Activated T-cell treated with anti-CD3 and anti-CD28 coated beads, Interleukin-2, amount 50 U/mL, for 72 hours (primary cell): Measurements from ENCODE around the gene ST7. TPM values are rescaled to one million over a fixed set of nuclear protein-coding genes. Genes with fewer than 3 reads are reported as not detected.
"Not testable (repeated sequence)": the region's sequence is repeated elsewhere in the genome, so short reads cannot be mapped to it uniquely, and the experiment has no call there.

Source experiments
- ATAC-seq, 2 donors: fragments of 150-1000 bp; cut with Tn5 transposase; replicated peaks in 1 of 2; 2 replicates each; pipeline ENCODE4 v1.10.0; 2021; ENCODE audit warnings: moderate library complexity in 2 of 2, mild to moderate bottlenecking in 1 of 2
- DNase-seq, 2 donors: peaks; one replicate each; pipeline ENCODE4 v3.0.0; 2021 to 2022; ENCODE audit warnings: mixed read lengths in 1 of 2
- H3K27ac Mint-ChIP-seq: one replicate; pipeline ENCODE4 v1.8.0; 2022; ENCODE audit warnings: mild to moderate bottlenecking, moderate library complexity, mixed read lengths
- H3K27me3 Mint-ChIP-seq: one replicate; pipeline ENCODE4 v1.8.0; 2022; ENCODE audit warnings: low read depth, mixed read lengths
- H3K36me3 Mint-ChIP-seq, 2 donors: one replicate each; pipeline ENCODE4 v1.8.0; 2022; ENCODE audit warnings: mixed read lengths in 2 of 2, mild to moderate bottlenecking in 1 of 2; ENCODE audit not compliant: insufficient read depth in 2 of 2
- H3K4me1 Mint-ChIP-seq: one replicate; pipeline ENCODE4 v1.8.0; 2022; ENCODE audit warnings: low read depth, mixed read lengths
- H3K4me3 Mint-ChIP-seq, 2 donors: one replicate each; pipeline ENCODE4 v1.8.0; 2022; ENCODE audit warnings: mild to moderate bottlenecking in 2 of 2, mixed read lengths in 2 of 2, moderate library complexity in 2 of 2
- H3K9me3 Mint-ChIP-seq, 2 donors: one replicate each; pipeline ENCODE4 v1.8.0; 2022; ENCODE audit warnings: mixed read lengths in 2 of 2
- total RNA-seq, 2 donors: library from RNA; stranded (reverse); gene quantifications; one replicate each; pipeline ENCODE4 v1.2.3, GENCODE V29; 2022

The ST7 gene
- total RNA-seq, 2 donors from 2014 or later: 6.2 to 7.2 TPM

- H3K27ac Mint-ChIP-seq: no peak overlapping the region
- H3K4me3 Mint-ChIP-seq: no peak overlapping the region
- DNase-seq: no peak
- H3K4me1 Mint-ChIP-seq: peaks cover 47% of the 10 kb centered on the region
- H3K9me3 Mint-ChIP-seq: no peaks in the 10 kb centered on the region
- peaks cover 6% of the 10 kb centered on the region for H3K27me3 Mint-ChIP-seq
- no peak for ATAC-seq
- H3K36me3 Mint-ChIP-seq: no peaks in the 10 kb centered on the region
These were observed 66.7 kb downstream of the ST7 start for GRCh38 chr7:117019786-117020590.

GRCh38 chr7:117020591-117020973 is 67.3 kb downstream of the ST7 start:
- peaks cover 44% of the 10 kb centered on the region for H3K4me1 Mint-ChIP-seq
- ATAC-seq: no peak
- no peak for DNase-seq
- H3K4me3 Mint-ChIP-seq: no peak overlapping the region
- no peak overlapping the region for H3K27ac Mint-ChIP-seq
- no peaks in the 10 kb centered on the region for H3K9me3 Mint-ChIP-seq
- H3K27me3 Mint-ChIP-seq: peaks cover 6% of the 10 kb centered on the region
- no peaks in the 10 kb centered on the region for H3K36me3 Mint-ChIP-seq

- Mint-ChIP-seq H3K4me3 (no peak overlapping the region), H3K4me1 (peaks cover 40% of the 10 kb centered on the region), H3K36me3 (no peaks in the 10 kb centered on the region), H3K27ac (no peak overlapping the region), H3K27me3 (peaks cover 6% of the 10 kb centered on the region), H3K9me3 (no peaks in the 10 kb centered on the region)
- no peak for DNase-seq
- ATAC-seq: no peak
These were observed 68.1 kb downstream of the ST7 start for GRCh38 chr7:117021366-117021765.

- Mint-ChIP-seq H3K4me3 (no peak overlapping the region), H3K36me3 (no peaks in the 10 kb centered on the region), H3K27me3 (peaks cover 5% of the 10 kb centered on the region), H3K4me1 (peaks cover 34% of the 10 kb centered on the region), H3K27ac (no peak overlapping the region), H3K9me3 (no peaks in the 10 kb centered on the region)
- DNase-seq: no peak
- no peak for ATAC-seq
These were observed 68.7 kb downstream of the ST7 start for GRCh38 chr7:117021986-117022385.

- ATAC-seq (no peak), DNase-seq (no peak)
- peaks cover 28% of the 10 kb centered on the region for H3K4me1 Mint-ChIP-seq
- H3K36me3 Mint-ChIP-seq: no peaks in the 10 kb centered on the region
- H3K27me3 Mint-ChIP-seq: no peaks in the 10 kb centered on the region
- no peaks in the 10 kb centered on the region for H3K9me3 Mint-ChIP-seq
- no peak overlapping the region for H3K4me3 Mint-ChIP-seq
- H3K27ac Mint-ChIP-seq: no peak overlapping the region
These were observed 70.1 kb downstream of the ST7 start for GRCh38 chr7:117023325-117023854.

GRCh38 chr7:117024811-117025210 is 71.5 kb downstream of the ST7 start:
- DNase-seq (no peak), ATAC-seq (peak in 1 of 2 donors; percentile 52)
- no peaks in the 10 kb centered on the region for H3K9me3 Mint-ChIP-seq
- H3K36me3 Mint-ChIP-seq: no peaks in the 10 kb centered on the region
- no peaks in the 10 kb centered on the region for H3K27me3 Mint-ChIP-seq
- H3K4me3 Mint-ChIP-seq: no peak overlapping the region
- H3K27ac Mint-ChIP-seq: no peak overlapping the region
- H3K4me1 Mint-ChIP-seq: peaks cover 22% of the 10 kb centered on the region

- H3K27me3 Mint-ChIP-seq: no peaks in the 10 kb centered on the region
- no peak overlapping the region for H3K4me3 Mint-ChIP-seq
These were observed 72.6 kb downstream of the ST7 start for GRCh38 chr7:117025891-117026290.

GRCh38 chr7:117030346-117030745 is 77.0 kb downstream of the ST7 start:
- H3K4me3 Mint-ChIP-seq, H3K27ac Mint-ChIP-seq, H3K4me1 Mint-ChIP-seq, H3K27me3 Mint-ChIP-seq, H3K9me3 Mint-ChIP-seq, DNase-seq, ATAC-seq, H3K36me3 Mint-ChIP-seq: not testable (repeated sequence)

More at GRCh38 chr7:117025891-117026290, 72.6 kb downstream of the ST7 start:
- Mint-ChIP-seq H3K4me1 (peaks cover 22% of the 10 kb centered on the region), H3K36me3 (peaks cover 0 to 5% of the 10 kb centered on the region in 2 donors), H3K27ac (no peak overlapping the region), H3K9me3 (peaks cover 3% of the 10 kb centered on the region in 2 donors)
- ATAC-seq (no peak), DNase-seq (no peak)

- H3K27me3 Mint-ChIP-seq, ATAC-seq: not testable (repeated sequence)
These were observed 77.5 kb downstream of the ST7 start for GRCh38 chr7:117030793-117031192.

GRCh38 chr7:117032810-117033209 is 79.5 kb downstream of the ST7 start:
- peaks cover 0 to 5% of the 10 kb centered on the region in 2 donors for H3K36me3 Mint-ChIP-seq
- no peak overlapping the region for H3K27ac Mint-ChIP-seq
- H3K4me1 Mint-ChIP-seq: no peaks in the 10 kb centered on the region
- peaks cover 2% of the 10 kb centered on the region for H3K27me3 Mint-ChIP-seq
- H3K4me3 Mint-ChIP-seq: no peak overlapping the region
- ATAC-seq (no peak), DNase-seq (no peak)
- peaks cover 3 to 4% of the 10 kb centered on the region in 2 donors for H3K9me3 Mint-ChIP-seq

More at GRCh38 chr7:117030793-117031192, 77.5 kb downstream of the ST7 start:
- H3K36me3 Mint-ChIP-seq, H3K9me3 Mint-ChIP-seq, H3K4me1 Mint-ChIP-seq, H3K4me3 Mint-ChIP-seq, DNase-seq, H3K27ac Mint-ChIP-seq: not testable (repeated sequence)

GRCh38 chr7:117034851-117035464 is 81.7 kb downstream of the ST7 start:
- H3K4me3 Mint-ChIP-seq: no peak overlapping the region
- peaks cover 3 to 4% of the 10 kb centered on the region in 2 donors for H3K9me3 Mint-ChIP-seq
- H3K27ac Mint-ChIP-seq: no peak overlapping the region
- DNase-seq (no peak), ATAC-seq (no peak)
- no peaks in the 10 kb centered on the region for H3K4me1 Mint-ChIP-seq
- H3K27me3 Mint-ChIP-seq: peaks cover 10% of the 10 kb centered on the region
- peaks cover 0 to 5% of the 10 kb centered on the region in 2 donors for H3K36me3 Mint-ChIP-seq

- Mint-ChIP-seq H3K27me3 (peaks cover 10% of the 10 kb centered on the region), H3K27ac (no peak overlapping the region), H3K4me1 (peaks cover under 1% of the 10 kb centered on the region), H3K4me3 (no peak overlapping the region), H3K9me3 (peaks cover 3 to 4% of the 10 kb centered on the region in 2 donors), H3K36me3 (peaks cover 0 to 4% of the 10 kb centered on the region in 2 donors)
- no peak for DNase-seq
- ATAC-seq: no peak
These were observed 82.2 kb downstream of the ST7 start for GRCh38 chr7:117035465-117035862.

- Mint-ChIP-seq H3K4me1 (peaks cover 7% of the 10 kb centered on the region), H3K36me3 (no peaks in the 10 kb centered on the region), H3K9me3 (no peaks in the 10 kb centered on the region), H3K4me3 (no peak overlapping the region), H3K27ac (no peak overlapping the region), H3K27me3 (peaks cover 10% of the 10 kb centered on the region)
- DNase-seq: no peak
- no peak for ATAC-seq
These were observed 82.9 kb downstream of the ST7 start for GRCh38 chr7:117036053-117036669.
